ENCODE measurements around the gene CAPZA1.

Gene CAPZA1

GRCh38 chr1:112619518-112620376, at the start of gene CAPZA1:
CAPZA1 (plus strand) TSS chr1:112619832; CDS start chr1:112619845, 13 bp downstream.
- H3K36me3 ChIP-seq (replicated peaks; ENCODE audit: low read depth, low read length) = no peaks in the 10 kb centered on the region
- no peaks in the 10 kb centered on the region for H3K27me3 ChIP-seq (ENCODE audit: low read depth, low read length)
- peaks cover 18% of the 10 kb centered on the region for H3K4me1 ChIP-seq (ENCODE audit: low read length)
- TF ChIP-seq CTCF (IDR thresholded peaks at IDR 0.05; ENCODE audit: low read depth, low read length) (peak; percentile 12; the same call in 1 of the 2 replicates), EZH2phosphoT487 (IDR thresholded peaks at IDR 0.05; ENCODE audit: low read depth) (no peak)
- peaks cover 58% of the 10 kb centered on the region for H3K79me2 ChIP-seq (ENCODE audit: low read length)
- H2AFZ ChIP-seq (ENCODE audit: low read depth, low read length) = peak within 1 kb of the TSS; percentile 89
- H3K27ac ChIP-seq (ENCODE audit: low read length) = peak within 1 kb of the TSS; percentile 92
- peak within 1 kb of the TSS; percentile 99 for H3K9ac ChIP-seq (ENCODE audit: low read length)
- H4K20me1 ChIP-seq (ENCODE audit: insufficient read depth, low read length) = peaks cover 21% of the 10 kb centered on the region
- H3K9me3 ChIP-seq (ENCODE audit: insufficient read depth, low read length) = no peaks in the 10 kb centered on the region
- peak within 1 kb of the TSS; percentile 98 for H3K4me3 ChIP-seq (ENCODE audit: low read length)
- H3K4me2 ChIP-seq (ENCODE audit: low read length) = peak within 1 kb of the TSS; percentile 99

- Histone ChIP-seq H3K27me3 (ENCODE audit: low read depth, low read length) (no peaks in the 10 kb centered on the region), H2AFZ (ENCODE audit: low read depth, low read length) (no peak overlapping the region), H3K4me1 (ENCODE audit: low read length) (no peaks in the 10 kb centered on the region), H3K79me2 (ENCODE audit: low read length) (no peaks in the 10 kb centered on the region), H3K9me3 (ENCODE audit: insufficient read depth, low read length) (no peaks in the 10 kb centered on the region), H3K4me3 (ENCODE audit: low read length) (no peak overlapping the region), H3K4me2 (ENCODE audit: low read length) (no peak overlapping the region), H3K27ac (ENCODE audit: low read length) (no peak overlapping the region), H3K9ac (ENCODE audit: low read length) (no peak overlapping the region), H4K20me1 (ENCODE audit: insufficient read depth, low read length) (no peaks in the 10 kb centered on the region), H3K36me3 (replicated peaks; ENCODE audit: low read depth, low read length) (no peaks in the 10 kb centered on the region)
- no peak for TF ChIP-seq EZH2phosphoT487 (IDR thresholded peaks at IDR 0.05; ENCODE audit: low read depth)
- TF ChIP-seq CTCF (IDR thresholded peaks at IDR 0.05; ENCODE audit: low read depth, low read length) = no peak
Measured at GRCh38 chr1:112575154-112575804, 44.4 kb upstream of the CAPZA1 start.

- TF ChIP-seq CTCF (IDR thresholded peaks at IDR 0.05; ENCODE audit: low read depth, low read length) = no peak
- TF ChIP-seq EZH2phosphoT487 (IDR thresholded peaks at IDR 0.05; ENCODE audit: low read depth) = no peak
- Histone ChIP-seq H3K79me2 (ENCODE audit: low read length) (no peaks in the 10 kb centered on the region), H3K36me3 (replicated peaks; ENCODE audit: low read depth, low read length) (no peaks in the 10 kb centered on the region), H3K9me3 (ENCODE audit: insufficient read depth, low read length) (no peaks in the 10 kb centered on the region), H2AFZ (ENCODE audit: low read depth, low read length) (no peak overlapping the region), H3K4me1 (ENCODE audit: low read length) (no peaks in the 10 kb centered on the region), H3K27me3 (ENCODE audit: low read depth, low read length) (no peaks in the 10 kb centered on the region), H4K20me1 (ENCODE audit: insufficient read depth, low read length) (no peaks in the 10 kb centered on the region), H3K27ac (ENCODE audit: low read length) (no peak overlapping the region), H3K4me3 (ENCODE audit: low read length) (no peak overlapping the region), H3K4me2 (ENCODE audit: low read length) (no peak overlapping the region), H3K9ac (ENCODE audit: low read length) (no peak overlapping the region)
Measured at GRCh38 chr1:112576240-112576639, 43.4 kb upstream of the CAPZA1 start.

- Histone ChIP-seq H3K4me2 (ENCODE audit: low read length) (no peak overlapping the region), H3K9me3 (ENCODE audit: insufficient read depth, low read length) (no peaks in the 10 kb centered on the region), H4K20me1 (ENCODE audit: insufficient read depth, low read length) (no peaks in the 10 kb centered on the region), H3K79me2 (ENCODE audit: low read length) (no peaks in the 10 kb centered on the region), H2AFZ (ENCODE audit: low read depth, low read length) (no peak overlapping the region), H3K9ac (ENCODE audit: low read length) (no peak overlapping the region), H3K4me3 (ENCODE audit: low read length) (no peak overlapping the region), H3K27ac (ENCODE audit: low read length) (no peak overlapping the region), H3K4me1 (ENCODE audit: low read length) (no peaks in the 10 kb centered on the region), H3K36me3 (replicated peaks; ENCODE audit: low read depth, low read length) (no peaks in the 10 kb centered on the region), H3K27me3 (ENCODE audit: low read depth, low read length) (no peaks in the 10 kb centered on the region)
- TF ChIP-seq EZH2phosphoT487 (IDR thresholded peaks at IDR 0.05; ENCODE audit: low read depth) (no peak), CTCF (IDR thresholded peaks at IDR 0.05; ENCODE audit: low read depth, low read length) (no peak)
Measured at GRCh38 chr1:112579801-112580510, 39.7 kb upstream of the CAPZA1 start.

Data from OCI-LY3 (cell line).